Stimulated activated naive CD8-positive, alpha-beta T cell treated with anti-CD3 and anti-CD28 coated beads, Interleukin-15, amount 100 ng/mL, for 72 hours (primary cell): ENCODE data around the gene PDE6G.
A peak's percentile ranks its signal among the peaks of the same experiment; 100 is the strongest.
"Not testable (repeated sequence)": the region's sequence is repeated elsewhere in the genome, so short reads cannot be mapped to it uniquely, and the experiment has no call there.

Experiments used
- ATAC-seq: fragments of 150-1000 bp; cut with Tn5 transposase; 2 replicates; pipeline ENCODE4 v1.10.0; 2021; ENCODE audit warnings: mild to moderate bottlenecking, moderate library complexity
- DNase-seq, 2 donors: peaks; one replicate each; pipeline ENCODE4 v3.0.0; 2021 to 2022
- H3K27ac Mint-ChIP-seq, 2 donors: one replicate each; pipeline ENCODE4 v1.8.0; 2022; ENCODE audit warnings: mild to moderate bottlenecking in 2 of 2, mixed read lengths in 2 of 2, moderate library complexity in 2 of 2
- H3K27me3 Mint-ChIP-seq: one replicate; pipeline ENCODE4 v1.8.0; 2022; ENCODE audit warnings: mixed read lengths
- H3K4me1 Mint-ChIP-seq: one replicate; pipeline ENCODE4 v1.8.0; 2022; ENCODE audit warnings: mild to moderate bottlenecking, mixed read lengths
- H3K4me3 Mint-ChIP-seq, 2 donors: one replicate each; pipeline ENCODE4 v1.8.0; 2022; ENCODE audit warnings: mild to moderate bottlenecking in 2 of 2, mixed read lengths in 2 of 2, moderate library complexity in 1 of 2
- H3K9me3 Mint-ChIP-seq, 2 donors: one replicate each; pipeline ENCODE4 v1.8.0; 2022; ENCODE audit warnings: mixed read lengths in 2 of 2

Gene PDE6G

DNA sequence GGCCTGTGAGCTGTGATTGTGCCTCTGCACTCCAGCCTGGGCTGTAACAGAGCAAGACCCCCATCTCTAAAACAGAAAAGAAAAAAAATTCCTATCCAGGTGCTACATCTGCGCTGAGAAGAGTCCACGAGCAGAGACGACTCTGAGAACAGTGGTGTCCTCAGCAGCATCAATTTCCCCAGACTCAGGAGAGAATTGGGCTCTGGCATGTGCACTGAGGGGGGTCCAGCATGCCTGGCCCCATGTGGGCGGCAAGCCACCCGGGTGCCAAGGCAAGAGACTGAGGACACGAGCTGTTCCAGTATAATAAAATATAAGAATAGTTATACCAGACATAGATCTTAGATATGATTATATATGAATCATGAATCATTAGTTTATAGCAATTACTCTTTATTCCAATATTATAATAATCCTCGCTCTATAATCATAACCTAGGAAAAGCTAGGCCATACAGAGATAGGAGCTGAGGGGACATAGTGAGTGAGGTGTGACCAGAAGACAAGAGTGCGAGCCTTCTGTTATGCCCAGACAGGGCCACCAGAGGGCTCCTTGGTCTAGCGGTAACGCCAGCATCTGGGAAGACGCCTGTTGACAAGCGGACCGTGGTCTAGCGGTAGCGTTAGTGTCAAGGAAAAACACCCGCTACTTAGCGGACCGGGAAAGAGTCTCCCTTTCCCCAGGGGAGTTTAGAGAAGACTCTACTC lies 19.3 kb upstream of the PDE6G start:
- not testable (repeated sequence) for ATAC-seq, H3K9me3 Mint-ChIP-seq, H3K4me3 Mint-ChIP-seq, H3K27me3 Mint-ChIP-seq, H3K27ac Mint-ChIP-seq
- peaks cover 24% of the 10 kb centered on the region for H3K4me1 Mint-ChIP-seq
- DNase-seq, result peak; percentile 30 to 44

DNA sequence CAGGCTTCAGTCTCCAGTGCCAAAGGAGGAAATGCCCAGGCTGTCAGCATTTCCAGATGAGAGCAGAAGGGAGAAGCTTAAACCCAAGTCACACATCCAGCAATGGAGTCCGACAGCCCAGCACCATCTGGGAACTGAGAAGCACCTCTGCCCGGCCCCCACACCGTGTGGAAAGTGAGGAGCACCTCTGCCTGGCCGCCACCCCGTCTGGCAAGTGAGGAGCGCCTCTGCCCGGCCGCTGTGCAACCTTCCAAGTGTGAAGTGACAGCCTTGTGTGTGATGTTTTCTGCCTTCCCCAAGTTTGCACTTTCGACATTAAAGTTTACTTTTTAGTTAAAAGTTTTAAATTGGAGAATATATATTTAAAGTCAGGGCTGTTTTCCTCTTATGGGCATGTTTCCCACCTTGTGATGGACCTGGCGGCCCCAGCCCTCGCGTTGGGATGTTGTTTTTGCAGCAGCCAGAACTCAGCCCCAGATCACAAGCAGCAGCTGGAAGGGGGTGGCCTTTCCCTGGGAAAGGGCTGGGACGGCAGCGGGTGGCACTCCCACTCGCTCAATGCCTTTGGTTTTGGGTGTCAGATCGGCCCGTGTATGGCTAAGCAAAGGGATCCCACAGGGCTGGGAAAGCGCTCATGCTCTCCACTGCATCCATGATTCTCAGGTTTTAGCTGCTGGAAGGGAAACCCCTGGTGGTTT lies 17.4 kb upstream of the PDE6G start:
- Mint-ChIP-seq H3K4me3 (no peak overlapping the region), H3K27me3 (no peaks in the 10 kb centered on the region), H3K9me3 (no peaks in the 10 kb centered on the region), H3K4me1 (peaks cover 38% of the 10 kb centered on the region), H3K27ac (no peak overlapping the region)
- DNase-seq (no peak), ATAC-seq (no peak)

DNA sequence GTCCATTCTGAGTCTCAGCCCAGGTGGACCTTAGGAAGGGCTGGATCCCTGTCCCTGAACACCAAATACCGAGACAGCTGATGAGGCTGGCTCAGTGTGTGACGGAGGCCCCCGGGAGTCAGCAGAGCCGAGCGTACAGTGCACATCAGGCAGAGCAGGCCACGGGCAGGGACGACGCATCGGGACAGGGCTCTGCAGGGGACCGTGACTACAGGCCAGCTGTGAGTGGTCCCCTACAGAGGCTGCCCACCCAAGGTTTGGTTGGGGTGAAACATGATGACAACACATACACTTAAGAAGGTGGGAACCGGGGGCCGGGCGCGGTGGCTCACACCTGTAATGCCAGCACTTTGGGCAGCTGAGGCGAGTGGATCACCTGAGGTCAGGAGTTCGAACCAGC lies 16.6 kb upstream of the PDE6G start:
- Mint-ChIP-seq H3K4me1 (peaks cover 46% of the 10 kb centered on the region), H3K27ac (no peak overlapping the region), H3K27me3 (no peaks in the 10 kb centered on the region), H3K4me3 (no peak overlapping the region), H3K9me3 (no peaks in the 10 kb centered on the region)
- ATAC-seq (no peak), DNase-seq (no peak)

DNA sequence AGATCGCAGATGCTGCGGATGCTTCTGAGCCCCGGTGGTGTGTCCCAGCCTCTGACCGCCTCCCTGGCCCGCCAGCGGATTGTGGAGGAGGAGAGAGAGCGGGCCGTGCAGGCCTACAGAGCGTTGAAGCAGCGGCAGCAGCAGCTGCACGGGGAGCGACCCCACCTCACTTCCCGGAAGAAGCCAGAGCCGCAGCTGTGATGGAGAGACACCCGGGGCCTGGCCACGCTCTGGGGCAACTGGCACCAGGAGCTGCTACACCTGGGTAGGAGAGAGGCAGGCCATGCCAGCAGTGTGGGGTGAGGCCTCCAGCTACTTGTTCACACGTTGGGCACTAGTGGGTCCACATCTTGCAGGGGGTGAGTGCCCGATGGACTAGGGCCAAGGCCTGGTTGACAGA lies 16.2 kb upstream of the PDE6G start:
- DNase-seq, result no peak
- no peaks in the 10 kb centered on the region for H3K9me3 Mint-ChIP-seq
- H3K27ac Mint-ChIP-seq, result no peak overlapping the region
- no peak overlapping the region for H3K4me3 Mint-ChIP-seq
- no peak for ATAC-seq
- no peaks in the 10 kb centered on the region for H3K27me3 Mint-ChIP-seq
- peaks cover 50% of the 10 kb centered on the region for H3K4me1 Mint-ChIP-seq

DNA sequence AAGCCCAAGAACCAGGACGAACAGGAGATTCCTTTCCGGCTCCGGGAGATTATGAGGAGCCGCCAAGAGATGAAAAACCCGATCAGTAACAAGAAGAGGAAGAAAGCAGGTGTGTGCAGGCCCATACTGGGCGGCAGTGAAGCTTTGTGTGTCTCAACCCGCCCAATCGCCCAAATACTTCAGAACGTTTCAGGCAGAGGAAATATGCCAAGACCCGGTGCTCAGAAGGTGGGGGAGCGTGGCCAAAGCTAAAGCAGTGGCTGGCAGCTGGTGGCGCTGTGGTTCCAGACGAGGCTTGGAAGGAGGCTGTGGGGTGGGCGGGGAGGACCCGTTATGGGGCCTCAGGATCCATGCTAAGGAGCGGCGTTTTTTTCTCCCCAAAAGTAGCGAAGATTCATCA lies 11.4 kb upstream of the PDE6G start:
- no peak for DNase-seq
- H3K27ac Mint-ChIP-seq, result peak overlapping the region; percentile 15 to 87
- peak overlapping the region; percentile 92 to 97 for H3K4me3 Mint-ChIP-seq
- peaks cover 76% of the 10 kb centered on the region for H3K4me1 Mint-ChIP-seq
- ATAC-seq, result no peak
- H3K27me3 Mint-ChIP-seq, result no peaks in the 10 kb centered on the region
- H3K9me3 Mint-ChIP-seq, result no peaks in the 10 kb centered on the region

DNA sequence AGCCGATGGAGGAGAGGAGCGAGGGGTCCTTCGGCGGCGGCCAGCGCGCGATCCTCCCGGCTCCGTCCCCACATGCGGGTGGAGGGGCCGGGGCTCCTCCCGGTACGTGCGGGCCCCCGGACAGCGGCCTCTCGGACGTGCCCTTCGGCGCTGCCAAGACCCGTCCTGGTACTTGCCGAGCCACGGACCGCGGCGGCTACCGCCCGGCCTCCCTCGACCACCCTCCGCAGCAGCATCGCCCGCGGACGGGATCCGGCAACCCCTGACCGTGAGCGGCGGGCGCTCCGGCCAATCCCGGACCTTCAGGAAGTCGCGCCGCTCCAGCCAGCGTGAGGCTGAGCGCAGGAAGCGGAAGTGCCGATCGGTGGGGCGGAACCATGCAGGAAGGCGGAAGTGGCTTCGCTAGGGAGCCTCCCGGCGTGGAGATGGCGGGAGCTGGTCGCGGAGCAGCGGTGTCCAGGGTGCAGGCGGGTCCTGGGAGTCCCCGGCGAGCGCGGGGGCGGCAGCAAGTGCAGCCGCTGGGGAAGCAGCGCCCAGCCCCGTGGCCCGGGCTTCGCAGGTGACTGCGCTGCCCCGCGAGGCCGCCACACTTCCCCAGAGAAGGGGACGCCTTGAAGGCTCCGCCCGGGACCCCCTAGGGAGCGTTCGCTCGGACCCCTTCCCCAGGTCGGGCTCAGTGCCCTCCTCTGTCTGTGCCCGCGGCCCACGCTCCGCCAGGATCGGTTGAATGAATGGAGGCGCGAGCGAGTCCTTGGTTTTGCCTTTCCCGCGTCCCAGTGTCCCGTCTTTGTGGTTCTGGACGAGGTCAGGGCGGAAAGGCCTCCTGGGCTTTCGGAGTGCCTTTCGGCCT lies 10.2 kb upstream of the PDE6G start, which contains the start of the genes CCDC137 and OXLD1:
CCDC137 (plus strand) TSS at position 396 of the 850 bp plus-strand sequence; CDS start at position 426, 30 bp downstream.
OXLD1 (minus strand) TSS at position 264 of the 850 bp plus-strand sequence; CDS start at position 236, 28 bp downstream.
- Mint-ChIP-seq H3K4me3 (peak within 1 kb of the TSS; percentile 92 to 97), H3K27ac (peak within 1 kb of the TSS; percentile 94 to 98), H3K9me3 (no peaks in the 10 kb centered on the region), H3K4me1 (peaks cover 73% of the 10 kb centered on the region), H3K27me3 (no peaks in the 10 kb centered on the region)
- DNase-seq (peak; percentile 90 to 95), ATAC-seq (peak; percentile 95)

DNA sequence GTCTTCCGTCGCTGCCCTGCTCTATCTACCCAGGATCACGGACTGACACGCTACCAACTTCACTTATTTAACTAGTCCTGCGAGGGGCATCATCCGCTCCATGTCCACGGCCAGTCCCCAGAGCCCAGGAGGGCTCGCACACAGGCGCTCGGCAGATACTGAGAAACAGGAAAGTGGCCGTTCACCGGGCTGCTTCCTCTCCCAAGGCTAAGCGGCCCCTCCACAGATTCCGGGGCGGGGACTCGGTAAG lies 9.7 kb upstream of the PDE6G start:
- peaks cover 73% of the 10 kb centered on the region for H3K4me1 Mint-ChIP-seq
- H3K4me3 Mint-ChIP-seq, result peak overlapping the region; percentile 92 to 97
- DNase-seq (no peak), ATAC-seq (no peak)
- no peaks in the 10 kb centered on the region for H3K27me3 Mint-ChIP-seq
- no peaks in the 10 kb centered on the region for H3K9me3 Mint-ChIP-seq
- H3K27ac Mint-ChIP-seq, result peak overlapping the region; percentile 85 to 94

DNA sequence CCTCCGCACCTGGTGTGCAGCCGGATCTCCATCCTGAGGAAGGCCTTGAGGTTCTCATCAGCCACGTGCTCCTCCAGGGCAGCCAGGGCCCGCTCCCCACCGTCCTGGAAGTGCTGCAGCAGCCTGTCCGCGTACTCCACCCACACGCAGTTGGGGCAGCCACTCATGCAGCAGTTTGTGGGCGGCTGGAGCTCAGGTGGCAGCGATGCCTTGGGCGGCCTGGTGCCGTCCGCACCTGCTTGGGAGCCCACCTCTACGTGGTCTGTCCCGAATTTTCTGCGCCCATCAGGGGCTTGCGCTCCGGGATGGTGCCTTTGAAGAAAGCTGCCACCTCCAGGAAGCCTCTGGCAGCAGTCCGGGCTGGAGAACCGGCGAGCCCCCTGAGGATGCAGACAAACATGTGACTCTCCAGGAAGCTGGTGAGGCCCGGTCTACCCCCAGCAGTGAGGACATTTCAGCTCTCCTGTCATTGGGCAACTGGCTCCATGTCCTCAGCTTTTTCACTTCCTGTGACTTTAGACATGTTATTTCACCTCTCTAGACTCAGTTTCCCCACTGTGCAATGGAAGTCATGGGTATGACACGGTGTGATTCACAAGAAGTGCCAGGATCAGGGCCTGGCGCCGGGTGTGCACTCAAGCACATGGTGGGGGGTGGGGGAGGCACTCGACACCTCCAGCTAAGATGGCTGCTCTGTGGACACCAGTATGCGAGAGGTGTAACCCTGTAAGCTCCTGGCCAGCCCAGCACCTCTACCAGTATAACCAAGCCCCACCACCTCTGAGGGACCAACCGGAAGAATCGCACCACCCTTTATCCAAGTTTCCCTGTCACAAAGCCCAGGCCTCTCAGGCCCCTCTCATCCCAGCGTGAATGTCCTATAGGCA lies 9.1 kb upstream of the PDE6G start:
- Mint-ChIP-seq H3K4me1 (peaks cover 73% of the 10 kb centered on the region), H3K9me3 (no peaks in the 10 kb centered on the region), H3K27me3 (no peaks in the 10 kb centered on the region), H3K27ac (peak overlapping the region; percentile 85 to 94), H3K4me3 (peak overlapping the region; percentile 92 to 97)
- DNase-seq, result peak; percentile 35 to 61
- ATAC-seq, result peak; percentile 58

DNA sequence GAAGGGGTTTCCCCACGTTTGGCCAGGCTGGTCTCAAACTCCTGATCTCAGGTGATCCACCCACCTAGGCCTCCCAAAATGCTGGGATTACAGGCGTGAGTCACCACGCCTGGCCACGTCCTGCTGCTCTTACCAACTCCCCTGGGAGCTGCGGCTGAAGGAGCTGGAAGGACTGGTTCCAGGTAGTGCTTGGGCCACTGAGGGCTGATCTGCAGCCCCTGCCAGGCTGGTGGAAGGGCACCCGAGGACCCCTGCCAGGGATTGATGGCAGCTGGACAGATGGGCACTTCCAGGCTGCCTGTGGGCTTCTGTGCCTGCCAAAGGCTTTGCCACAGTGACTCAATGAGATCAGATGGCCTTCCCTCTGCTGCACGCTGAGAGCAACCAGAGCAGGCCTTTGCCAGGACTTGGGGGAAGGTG lies 7.7 kb upstream of the PDE6G start:
- peaks cover 62% of the 10 kb centered on the region for H3K4me1 Mint-ChIP-seq
- H3K27me3 Mint-ChIP-seq, result no peaks in the 10 kb centered on the region
- H3K4me3 Mint-ChIP-seq, result peak overlapping the region; percentile 50 to 55
- H3K27ac Mint-ChIP-seq, result peak overlapping the region in 1 of 2 donors; percentile 86
- ATAC-seq, result no peak
- no peak for DNase-seq
- H3K9me3 Mint-ChIP-seq, result no peaks in the 10 kb centered on the region

DNA sequence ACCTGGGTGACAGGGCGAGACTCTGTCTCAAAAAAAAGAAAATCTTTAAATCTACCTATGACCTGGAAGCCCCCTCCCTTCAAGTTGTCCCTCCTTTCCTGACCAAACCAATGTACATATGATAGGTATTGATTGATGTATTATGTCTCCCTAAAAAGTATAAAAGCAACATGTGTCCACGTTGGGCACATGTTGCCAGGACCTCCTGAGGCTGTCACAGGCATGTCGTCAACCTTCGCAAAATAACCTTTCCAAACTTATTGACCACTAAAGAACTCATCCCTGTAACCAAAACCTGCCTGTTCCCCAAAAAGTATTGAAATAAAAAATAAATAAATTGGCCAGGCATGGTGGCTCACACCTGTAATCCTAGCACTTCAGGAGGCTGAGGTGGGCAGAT lies 5.7 kb upstream of the PDE6G start:
- H3K4me1 Mint-ChIP-seq, result peaks cover 46% of the 10 kb centered on the region
- no peaks in the 10 kb centered on the region for H3K27me3 Mint-ChIP-seq
- H3K9me3 Mint-ChIP-seq, result no peaks in the 10 kb centered on the region
- H3K4me3 Mint-ChIP-seq, result no peak overlapping the region
- ATAC-seq, result no peak
- no peak overlapping the region for H3K27ac Mint-ChIP-seq
- DNase-seq, result no peak

DNA sequence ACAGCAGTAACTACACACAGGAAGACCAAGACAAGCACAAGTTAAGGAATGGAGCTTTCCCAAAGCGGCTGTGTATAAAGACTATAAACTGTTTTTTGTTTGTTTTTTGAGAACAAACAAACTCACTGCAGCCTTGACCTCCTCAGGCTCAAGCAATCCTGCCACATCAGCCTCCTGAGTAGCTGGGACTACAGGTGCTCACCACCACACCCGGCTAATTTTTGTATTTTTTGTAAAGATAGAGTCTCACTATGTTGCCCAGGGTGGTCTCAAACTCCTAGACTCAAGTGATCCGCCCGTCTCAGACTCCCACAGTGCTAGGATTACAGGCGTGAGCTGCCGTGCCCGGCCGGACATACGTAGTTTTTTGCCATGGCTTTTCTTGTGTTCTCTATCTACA lies 4.1 kb upstream of the PDE6G start:
- H3K27me3 Mint-ChIP-seq, result no peaks in the 10 kb centered on the region
- DNase-seq, result no peak
- H3K4me1 Mint-ChIP-seq, result peaks cover 45% of the 10 kb centered on the region
- H3K9me3 Mint-ChIP-seq, result no peaks in the 10 kb centered on the region
- ATAC-seq, result no peak
- no peak overlapping the region for H3K4me3 Mint-ChIP-seq
- no peak overlapping the region for H3K27ac Mint-ChIP-seq

DNA sequence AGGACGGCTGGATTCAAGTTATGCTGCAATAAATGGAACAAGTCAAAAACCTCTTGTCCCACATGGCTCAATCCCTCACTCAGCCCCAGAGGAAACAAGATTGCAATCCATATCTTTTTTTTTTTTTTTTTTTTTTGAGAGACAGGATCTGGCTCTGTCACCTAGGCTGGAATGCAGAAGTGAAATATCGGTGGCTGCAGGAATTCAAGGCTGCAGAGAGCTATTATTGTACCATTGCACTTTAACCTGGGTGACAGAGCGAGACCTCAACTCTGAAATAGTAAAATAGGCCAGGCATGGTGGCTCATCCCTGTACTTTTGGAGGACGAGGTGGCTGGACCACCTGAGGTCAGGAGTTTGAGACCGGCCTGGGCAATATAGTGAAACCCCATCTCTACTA lies 2.7 kb upstream of the PDE6G start:
- Mint-ChIP-seq H3K4me1 (peaks cover 35% of the 10 kb centered on the region), H3K27ac (peak overlapping the region in 1 of 2 donors; percentile 33)

DNA sequence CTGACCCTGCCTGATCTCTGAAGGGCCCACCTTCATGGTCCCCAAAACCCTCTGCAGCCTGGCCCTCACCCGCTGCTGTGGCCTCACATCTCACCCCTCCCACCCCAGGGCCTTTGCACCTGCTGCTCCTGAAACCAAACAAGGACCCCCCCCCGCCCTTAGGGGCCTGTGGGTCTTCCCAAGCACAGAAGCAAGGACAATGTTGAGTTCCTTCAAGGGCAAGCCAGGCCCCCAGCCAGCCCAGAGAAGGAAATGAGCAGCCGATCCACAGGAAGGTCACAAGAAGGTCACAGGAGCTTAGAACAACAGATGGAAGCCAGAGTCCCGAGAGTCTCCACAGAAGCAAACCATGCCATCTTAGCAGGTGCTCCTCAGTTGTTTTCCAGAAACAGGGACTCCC lies 493 bp upstream of the PDE6G start:
- H3K27ac Mint-ChIP-seq, result peak overlapping the region in 1 of 2 donors; percentile 74
- ATAC-seq, result no peak
- peaks cover 4% of the 10 kb centered on the region for H3K27me3 Mint-ChIP-seq
- H3K4me1 Mint-ChIP-seq, result peaks cover 37% of the 10 kb centered on the region
- H3K4me3 Mint-ChIP-seq, result no peak overlapping the region
- H3K9me3 Mint-ChIP-seq, result no peaks in the 10 kb centered on the region
- DNase-seq, result no peak

More for the DNA sequence above, 2.7 kb upstream of the PDE6G start:
- Mint-ChIP-seq H3K4me3 (no peak overlapping the region), H3K27me3 (no peaks in the 10 kb centered on the region), H3K9me3 (no peaks in the 10 kb centered on the region)
- ATAC-seq (no peak), DNase-seq (no peak)

DNA sequence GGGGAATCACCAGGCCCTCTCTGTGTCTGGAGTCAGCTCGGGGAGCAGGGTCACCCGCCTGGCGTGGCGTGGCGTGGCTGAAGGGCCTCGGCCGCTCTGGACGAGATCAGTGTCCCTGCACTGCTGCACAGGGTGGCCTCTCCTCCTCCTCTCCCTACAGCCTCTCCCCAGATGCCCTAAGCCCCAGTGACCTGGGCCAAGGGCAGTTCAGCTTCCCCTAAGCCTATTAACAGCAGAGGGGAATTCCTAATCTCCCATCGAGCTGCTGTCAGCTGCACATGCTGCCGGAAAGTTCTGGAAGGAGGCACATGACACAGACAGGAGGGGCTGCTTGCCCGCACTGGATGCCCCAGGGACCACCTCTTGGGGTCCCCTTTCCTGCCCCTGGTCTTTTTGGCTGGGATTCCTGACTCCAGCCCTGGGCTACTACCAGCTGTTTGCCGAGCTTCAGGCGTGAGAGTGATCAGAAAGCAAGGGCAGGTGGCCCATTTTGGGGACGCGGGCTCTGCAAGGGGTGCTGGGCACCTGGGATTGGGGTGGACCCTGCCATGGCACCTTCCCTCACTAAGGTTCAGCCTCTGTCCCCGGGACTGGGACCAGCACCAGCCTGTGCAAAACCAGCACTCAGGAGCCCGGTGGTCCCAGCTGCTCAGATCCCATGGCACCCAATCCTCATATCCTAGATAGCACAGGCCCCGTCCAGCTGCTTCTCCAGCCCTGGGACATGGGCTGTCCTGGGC lies 794 bp downstream of the PDE6G start:
- Mint-ChIP-seq H3K27ac (no peak overlapping the region), H3K4me3 (no peak overlapping the region), H3K27me3 (peaks cover 17% of the 10 kb centered on the region), H3K4me1 (peaks cover 40% of the 10 kb centered on the region), H3K9me3 (no peaks in the 10 kb centered on the region)
- DNase-seq (no peak), ATAC-seq (no peak)
